Adipocyte (in vitro differentiated cells): Measurements from ENCODE around the gene ITPRIPL1.

Experiments
- DNase-seq: peaks from one replicate; pipeline ENCODE4 v3.0.0-alpha.2; 2015; ENCODE audit warnings: low read depth
- H3K27me3 ChIP-seq: replicated peaks from 2 replicates; pipeline ENCODE4 v1.7.0; 2013; ENCODE audit warnings: mild to moderate bottlenecking, low read length, moderate library complexity; ENCODE audit not compliant: control insufficient read depth, insufficient read depth
- H3K36me3 ChIP-seq: 2 replicates; pipeline ENCODE4 v1.7.0; 2013; ENCODE audit warnings: low read length, mild to moderate bottlenecking, moderate library complexity; ENCODE audit not compliant: control insufficient read depth, insufficient read depth, severe bottlenecking
- H3K4me1 ChIP-seq: 2 replicates; pipeline ENCODE4 v1.7.0; 2013; ENCODE audit warnings: mild to moderate bottlenecking, low read length, moderate library complexity; ENCODE audit not compliant: control insufficient read depth, insufficient read depth
- H3K4me3 ChIP-seq: 2 replicates; pipeline ENCODE4 v1.7.0; 2013; ENCODE audit warnings: mild to moderate bottlenecking, low read length, moderate library complexity
- H3K9ac ChIP-seq: 2 replicates; pipeline ENCODE4 v1.7.0; 2013; ENCODE audit warnings: mild to moderate bottlenecking, low read length, moderate library complexity
- H3K9me3 ChIP-seq: 2 replicates; pipeline ENCODE4 v1.7.0; 2013; ENCODE audit warnings: mild to moderate bottlenecking, low read length, moderate library complexity; ENCODE audit not compliant: control insufficient read depth

The ITPRIPL1 gene

GRCh38 chr2:96324721-96325040 is 436 bp upstream of the ITPRIPL1 start:
- H3K27me3 ChIP-seq = peaks cover 24% of the 10 kb centered on the region

GRCh38 chr2:96325884-96326255 is 753 bp downstream of the ITPRIPL1 start:
- Histone ChIP-seq H3K4me3 (peak overlapping the region; percentile 71), H3K27me3 (peaks cover 24% of the 10 kb centered on the region), H3K9me3 (no peaks in the 10 kb centered on the region), H3K4me1 (peaks cover 31% of the 10 kb centered on the region), H3K9ac (no peak overlapping the region), H3K36me3 (no peaks in the 10 kb centered on the region)
- DNase-seq = no peak

More at GRCh38 chr2:96324721-96325040, 436 bp upstream of the ITPRIPL1 start:
- H3K9ac ChIP-seq = no peak overlapping the region
- no peaks in the 10 kb centered on the region for H3K36me3 ChIP-seq
- no peak for DNase-seq
- no peaks in the 10 kb centered on the region for H3K9me3 ChIP-seq
- H3K4me1 ChIP-seq = peaks cover 21% of the 10 kb centered on the region
- H3K4me3 ChIP-seq = peak overlapping the region; percentile 71

GRCh38 chr2:96326564-96326963 is 1.4 kb downstream of the ITPRIPL1 start:
- no peak for DNase-seq
- no peak overlapping the region for H3K4me3 ChIP-seq
- H3K9ac ChIP-seq = no peak overlapping the region
- no peaks in the 10 kb centered on the region for H3K36me3 ChIP-seq
- no peaks in the 10 kb centered on the region for H3K9me3 ChIP-seq
- peaks cover 31% of the 10 kb centered on the region for H3K4me1 ChIP-seq
- peaks cover 24% of the 10 kb centered on the region for H3K27me3 ChIP-seq

GRCh38 chr2:96326990-96327820 is 2.1 kb downstream of the ITPRIPL1 start:
- no peak overlapping the region for H3K9ac ChIP-seq
- H3K9me3 ChIP-seq = no peaks in the 10 kb centered on the region
- H3K4me3 ChIP-seq = no peak overlapping the region
- no peaks in the 10 kb centered on the region for H3K36me3 ChIP-seq
- H3K27me3 ChIP-seq = peaks cover 20% of the 10 kb centered on the region
- H3K4me1 ChIP-seq = peaks cover 28% of the 10 kb centered on the region
- DNase-seq = no peak

GRCh38 chr2:96329456-96329855 is 4.3 kb downstream of the ITPRIPL1 start:
- Histone ChIP-seq H3K36me3 (no peaks in the 10 kb centered on the region), H3K4me1 (peaks cover 29% of the 10 kb centered on the region), H3K27me3 (peaks cover 9% of the 10 kb centered on the region), H3K4me3 (no peak overlapping the region), H3K9ac (no peak overlapping the region), H3K9me3 (no peaks in the 10 kb centered on the region)
- peak; percentile 81 for DNase-seq

GRCh38 chr2:96329874-96330273 is 4.8 kb downstream of the ITPRIPL1 start:
- H3K9me3 ChIP-seq = no peaks in the 10 kb centered on the region
- peaks cover 33% of the 10 kb centered on the region for H3K4me1 ChIP-seq
- no peak for DNase-seq
- H3K4me3 ChIP-seq = no peak overlapping the region
- no peak overlapping the region for H3K9ac ChIP-seq
- H3K27me3 ChIP-seq = peaks cover 9% of the 10 kb centered on the region
- no peaks in the 10 kb centered on the region for H3K36me3 ChIP-seq

- Histone ChIP-seq H3K9ac (no peak overlapping the region), H3K4me1 (peaks cover 34% of the 10 kb centered on the region), H3K9me3 (no peaks in the 10 kb centered on the region), H3K27me3 (peaks cover 8% of the 10 kb centered on the region), H3K4me3 (no peak overlapping the region), H3K36me3 (no peaks in the 10 kb centered on the region)
- DNase-seq = peak; percentile 87
Observed at GRCh38 chr2:96330407-96330806, 5.3 kb downstream of the ITPRIPL1 start.

GRCh38 chr2:96333708-96334107 is 8.6 kb downstream of the ITPRIPL1 start:
- DNase-seq = no peak
- Histone ChIP-seq H3K36me3 (no peaks in the 10 kb centered on the region), H3K9ac (no peak overlapping the region), H3K27me3 (no peaks in the 10 kb centered on the region), H3K9me3 (no peaks in the 10 kb centered on the region), H3K4me3 (no peak overlapping the region), H3K4me1 (peaks cover 34% of the 10 kb centered on the region)

- no peak for DNase-seq
- H3K4me1 ChIP-seq = peaks cover 14% of the 10 kb centered on the region
- H3K9ac ChIP-seq = peak overlapping the region; percentile 84
- peak overlapping the region; percentile 92 for H3K4me3 ChIP-seq
- no peaks in the 10 kb centered on the region for H3K27me3 ChIP-seq
- H3K36me3 ChIP-seq = no peaks in the 10 kb centered on the region
- H3K9me3 ChIP-seq = no peaks in the 10 kb centered on the region
Observed at GRCh38 chr2:96336104-96336775, 11.1 kb downstream of the ITPRIPL1 start.

- DNase-seq = no peak
- Histone ChIP-seq H3K27me3 (no peaks in the 10 kb centered on the region), H3K9me3 (no peaks in the 10 kb centered on the region), H3K9ac (no peak overlapping the region), H3K4me1 (peaks cover 11% of the 10 kb centered on the region), H3K36me3 (no peaks in the 10 kb centered on the region), H3K4me3 (no peak overlapping the region)
Observed at GRCh38 chr2:96336873-96337272, 11.8 kb downstream of the ITPRIPL1 start.

GRCh38 chr2:96340493-96341414 is 15.6 kb downstream of the ITPRIPL1 start:
- no peaks in the 10 kb centered on the region for H3K27me3 ChIP-seq
- no peak overlapping the region for H3K9ac ChIP-seq
- no peaks in the 10 kb centered on the region for H3K36me3 ChIP-seq
- no peaks in the 10 kb centered on the region for H3K9me3 ChIP-seq
- no peak overlapping the region for H3K4me3 ChIP-seq
- H3K4me1 ChIP-seq = peaks cover 5% of the 10 kb centered on the region
- no peak for DNase-seq
